Chondrocyte (in vitro differentiated cells): ENCODE results near the gene EIF5A. TPM values are rescaled to one million over a fixed set of nuclear protein-coding genes. Genes with fewer than 3 reads are reported as not detected.

Source experiments
- DNase-seq: peaks from one replicate; pipeline ENCODE4 v3.0.0; 2021; ENCODE audit warnings: mixed read lengths, low spot score
- H3K27ac Mint-ChIP-seq: one replicate; pipeline ENCODE4 v1.8.0; 2021; ENCODE audit warnings: mild to moderate bottlenecking, moderate library complexity, mixed read lengths; ENCODE audit not compliant: unreplicated experiment
- H3K27me3 Mint-ChIP-seq: 2 replicates; pipeline ENCODE4 v1.8.0; 2021; ENCODE audit warnings: low read depth, mixed read lengths
- H3K36me3 Mint-ChIP-seq: 2 replicates; pipeline ENCODE4 v1.8.0; 2021; ENCODE audit warnings: low read depth, mixed read lengths
- H3K4me1 Mint-ChIP-seq: 2 replicates; pipeline ENCODE4 v1.8.0; 2021; ENCODE audit warnings: low read depth, mild to moderate bottlenecking, mixed read lengths
- H3K4me3 Mint-ChIP-seq: one replicate; pipeline ENCODE4 v1.8.0; 2021; ENCODE audit warnings: mild to moderate bottlenecking, moderate library complexity, mixed read lengths; ENCODE audit not compliant: unreplicated experiment
- H3K9me3 Mint-ChIP-seq: 2 replicates; pipeline ENCODE4 v1.8.0; 2021; ENCODE audit warnings: low read depth, mixed read lengths
- CTCF ChIP-seq: fragments of 200-600 bp; sonication (generic); IDR thresholded peaks from 2 replicates; pipeline ENCODE4 v1.5.0; 2021; ENCODE audit warnings: antibody characterized with exemption, mild to moderate bottlenecking, moderate library complexity
- total RNA-seq: library from RNA; stranded (reverse); gene quantifications from 3 replicates; pipeline ENCODE4 v1.2.1, GENCODE V29; 2021

Gene EIF5A
- total RNA-seq, 1 donor from 2014 or later, result 364 TPM

GRCh38 chr17:7351665-7352502 is 44.5 kb downstream of the EIF5A start, which contains the start of gene KCTD11:
KCTD11 (plus strand) TSS chr17:7352162.
- peak; percentile 81 for TF ChIP-seq CTCF

GRCh38 chr17:7352503-7352889 is 45.1 kb downstream of the EIF5A start:
- peak overlapping the region; percentile 91 for H3K27ac Mint-ChIP-seq

More at GRCh38 chr17:7351665-7352502, 44.5 kb downstream of the EIF5A start, which contains the start of gene KCTD11:
- Mint-ChIP-seq H3K36me3 (no peaks in the 10 kb centered on the region), H3K9me3 (no peaks in the 10 kb centered on the region), H3K4me3 (peak within 1 kb of the TSS; percentile 87), H3K27ac (peak within 1 kb of the TSS; percentile 96), H3K27me3 (no peaks in the 10 kb centered on the region), H3K4me1 (peaks cover 46% of the 10 kb centered on the region)
- DNase-seq, result peak; percentile 97

GRCh38 chr17:7352910-7353635 is 45.6 kb downstream of the EIF5A start:
- peak overlapping the region; percentile 91 for H3K27ac Mint-ChIP-seq
- no peak for TF ChIP-seq CTCF
- no peaks in the 10 kb centered on the region for H3K27me3 Mint-ChIP-seq
- H3K4me1 Mint-ChIP-seq, result peaks cover 44% of the 10 kb centered on the region
- no peaks in the 10 kb centered on the region for H3K36me3 Mint-ChIP-seq
- peak overlapping the region; percentile 87 for H3K4me3 Mint-ChIP-seq
- no peak for DNase-seq
- no peaks in the 10 kb centered on the region for H3K9me3 Mint-ChIP-seq

More at GRCh38 chr17:7352503-7352889, 45.1 kb downstream of the EIF5A start:
- no peaks in the 10 kb centered on the region for H3K36me3 Mint-ChIP-seq
- H3K27me3 Mint-ChIP-seq, result no peaks in the 10 kb centered on the region
- H3K4me3 Mint-ChIP-seq, result peak overlapping the region; percentile 87
- DNase-seq, result no peak
- TF ChIP-seq CTCF, result peak; percentile 31
- no peaks in the 10 kb centered on the region for H3K9me3 Mint-ChIP-seq
- H3K4me1 Mint-ChIP-seq, result peaks cover 46% of the 10 kb centered on the region

DNA sequence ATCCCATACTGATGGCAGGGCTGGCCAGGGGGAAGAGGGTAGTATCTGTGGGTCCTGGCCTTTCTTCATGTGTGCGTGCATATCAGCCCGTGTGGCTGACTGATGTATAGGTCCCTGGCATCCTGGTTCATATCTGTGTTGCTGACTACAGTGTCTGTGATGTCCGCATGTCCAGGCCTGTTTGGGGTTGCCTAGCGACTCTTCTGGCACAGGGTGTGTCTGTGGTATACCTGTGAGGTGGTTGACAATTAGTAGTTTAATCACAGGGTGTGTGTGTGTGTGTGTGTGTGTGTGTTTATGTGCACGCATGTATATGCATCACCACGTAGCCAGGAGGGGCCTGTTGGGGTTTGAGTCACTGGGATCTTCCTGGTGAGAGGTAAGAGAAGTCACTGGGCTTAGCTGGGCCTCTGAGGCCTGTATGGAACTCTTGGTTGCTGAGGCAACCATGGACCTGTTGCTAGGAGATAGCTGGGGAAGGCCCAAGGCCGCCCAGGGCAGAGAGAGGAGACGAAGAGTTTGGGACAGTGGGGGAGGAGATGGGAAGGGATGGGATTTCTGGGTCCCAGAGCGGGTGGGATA is 46.9 kb downstream of the EIF5A start:
- no peak for DNase-seq
- Mint-ChIP-seq H3K27ac (peak overlapping the region; percentile 77), H3K4me1 (peaks cover 39% of the 10 kb centered on the region), H3K36me3 (no peaks in the 10 kb centered on the region), H3K9me3 (no peaks in the 10 kb centered on the region), H3K4me3 (peak overlapping the region; percentile 87), H3K27me3 (no peaks in the 10 kb centered on the region)
- no peak for TF ChIP-seq CTCF

DNA sequence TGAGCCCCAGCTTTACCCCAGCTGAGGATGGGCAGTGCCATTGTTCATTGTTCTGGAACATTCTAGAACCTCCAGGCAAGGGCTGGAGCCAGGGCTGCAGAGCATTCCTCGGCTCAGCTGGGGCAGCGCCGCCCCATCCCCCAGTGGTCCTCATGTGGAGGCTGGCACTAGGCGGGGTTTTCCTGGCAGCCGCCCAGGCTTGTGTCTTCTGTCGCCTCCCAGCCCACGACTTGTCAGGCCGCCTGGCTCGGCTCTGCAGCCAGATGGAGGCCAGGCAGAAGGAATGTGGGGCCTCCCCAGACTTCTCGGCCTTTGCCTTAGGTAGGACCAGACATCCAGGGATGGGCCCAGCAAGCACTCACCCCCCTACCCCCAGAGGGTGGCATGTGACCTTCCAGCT is 47.6 kb downstream of the EIF5A start, which contains the start of gene TMEM95:
Gene TMEM95 (plus strand): TSS at position 104 of the 400 bp plus-strand sequence. CDS start 49 bp downstream, at position 153.
- no peaks in the 10 kb centered on the region for H3K27me3 Mint-ChIP-seq
- peak within 1 kb of the TSS; percentile 77 for H3K27ac Mint-ChIP-seq
- H3K4me1 Mint-ChIP-seq, result peaks cover 32% of the 10 kb centered on the region
- H3K4me3 Mint-ChIP-seq, result peak within 1 kb of the TSS; percentile 87
- no peaks in the 10 kb centered on the region for H3K36me3 Mint-ChIP-seq
- no peaks in the 10 kb centered on the region for H3K9me3 Mint-ChIP-seq
- no peak for TF ChIP-seq CTCF
- no peak for DNase-seq
